SW 1271 (cell line): ENCODE data around the gene CANT1.

ENCODE experiments used
- DNase-seq, 2 experiments: peaks; one replicate each; lab custom pipeline; 2025; lab: John Stamatoyannopoulos, UW

The CANT1 gene

GRCh38 chr17:79008666-79009387 lies 737 bp downstream of the CANT1 start:
- DNase-seq: no peak

DNA sequence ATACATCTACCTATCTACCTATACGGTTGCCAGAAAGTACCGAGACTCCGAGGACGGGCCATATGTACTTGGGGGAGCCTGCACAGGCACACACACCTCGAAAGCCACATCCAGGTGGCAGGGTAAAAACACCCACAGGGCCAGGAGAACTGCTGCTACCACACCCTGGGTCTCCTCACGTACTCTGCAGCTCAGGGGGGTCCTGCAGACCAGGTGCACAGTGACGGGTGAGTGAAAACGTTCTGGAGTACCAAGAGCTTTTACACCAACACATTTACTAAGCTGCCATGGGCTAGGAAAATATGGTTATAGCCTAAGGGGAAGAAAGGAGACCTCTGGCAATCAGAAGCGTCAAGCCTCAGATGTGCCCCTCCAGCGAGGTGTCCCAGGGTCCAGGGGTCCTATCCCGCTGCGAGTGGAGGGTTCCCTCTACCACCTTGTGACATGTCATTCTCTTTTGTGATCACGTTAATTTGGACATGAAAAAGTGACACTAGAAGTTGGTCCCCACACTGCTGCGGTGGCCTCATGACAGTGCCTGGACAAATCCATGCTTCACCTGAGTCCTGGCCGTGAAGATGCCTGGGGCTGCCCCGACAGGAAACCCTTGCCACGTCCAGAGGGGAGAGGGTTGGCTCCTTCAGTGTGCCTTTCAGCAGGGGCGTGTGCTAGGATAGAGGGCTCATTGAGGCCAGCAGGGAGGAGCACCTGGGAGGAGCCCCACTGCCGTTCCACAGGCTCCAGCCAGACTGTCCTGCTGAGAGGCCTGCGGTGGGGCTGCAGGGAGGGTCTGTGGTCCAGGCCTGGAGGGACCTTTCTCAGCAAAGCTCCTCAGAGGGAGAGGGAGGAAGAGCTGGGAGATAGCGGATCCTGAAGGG lies 1.8 kb downstream of the CANT1 start:
- no peak for DNase-seq

- no peak for DNase-seq
These were observed 2.6 kb downstream of the CANT1 start for GRCh38 chr17:79006794-79007503.

DNA sequence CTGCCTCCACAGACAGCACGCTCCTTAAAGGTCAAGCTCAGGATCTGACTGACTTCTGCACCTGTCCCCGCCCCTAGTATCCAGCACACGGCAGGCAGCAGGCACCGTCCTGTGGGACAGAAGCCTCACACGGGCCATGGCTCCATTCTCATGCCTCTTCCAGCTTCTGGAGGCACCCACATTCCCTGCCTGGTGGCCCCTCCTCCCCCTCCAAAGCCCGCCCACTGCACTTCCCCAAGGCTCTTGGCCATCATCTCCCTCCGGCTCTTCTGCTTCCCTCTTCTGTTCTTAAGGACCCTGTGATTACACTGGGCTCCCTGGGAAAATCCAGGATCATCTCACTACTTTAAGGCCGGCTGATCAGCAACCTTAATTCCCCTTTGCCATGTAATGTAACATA lies 3.5 kb downstream of the CANT1 start:
- no peak for DNase-seq

DNA sequence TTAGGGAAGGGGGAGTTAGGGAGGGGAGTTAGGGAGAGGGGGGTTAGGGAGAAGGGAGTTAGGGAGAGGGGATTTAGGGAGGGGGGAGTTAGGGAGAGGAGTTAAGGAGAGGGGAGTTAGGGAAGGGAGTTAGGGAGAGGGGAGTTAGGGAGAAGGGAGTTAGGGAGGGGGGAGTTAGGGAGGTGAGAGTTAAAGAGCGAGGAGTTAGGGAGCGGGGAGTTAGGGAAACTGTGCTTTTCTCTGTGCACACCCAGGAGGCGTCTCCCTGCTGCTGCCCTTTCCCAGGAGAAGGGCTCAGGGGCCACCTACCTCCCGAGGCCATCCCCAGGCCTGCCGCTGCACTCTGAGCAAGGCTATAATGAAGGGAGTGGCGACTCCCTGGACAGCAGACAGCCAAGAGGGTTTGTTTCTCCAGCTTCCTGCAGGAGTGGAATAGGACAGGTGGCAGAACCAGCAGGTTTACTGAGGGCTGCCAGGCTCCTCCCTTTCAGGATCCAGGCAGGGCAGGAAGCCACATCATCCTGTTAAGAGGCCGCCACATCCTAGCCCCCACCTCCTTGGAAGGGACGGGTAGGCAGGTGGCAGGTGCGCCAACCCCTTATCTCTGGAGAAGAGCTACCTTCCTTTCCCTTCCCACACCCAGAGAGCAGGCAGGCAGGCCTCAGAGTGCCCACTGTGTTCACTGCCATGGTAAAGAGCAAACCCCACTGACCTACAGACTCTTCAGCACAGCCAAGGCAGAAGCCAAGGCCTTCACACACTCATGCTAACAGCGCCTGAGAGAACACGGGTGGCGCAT lies 4.3 kb downstream of the CANT1 start:
- no peak for DNase-seq

DNA sequence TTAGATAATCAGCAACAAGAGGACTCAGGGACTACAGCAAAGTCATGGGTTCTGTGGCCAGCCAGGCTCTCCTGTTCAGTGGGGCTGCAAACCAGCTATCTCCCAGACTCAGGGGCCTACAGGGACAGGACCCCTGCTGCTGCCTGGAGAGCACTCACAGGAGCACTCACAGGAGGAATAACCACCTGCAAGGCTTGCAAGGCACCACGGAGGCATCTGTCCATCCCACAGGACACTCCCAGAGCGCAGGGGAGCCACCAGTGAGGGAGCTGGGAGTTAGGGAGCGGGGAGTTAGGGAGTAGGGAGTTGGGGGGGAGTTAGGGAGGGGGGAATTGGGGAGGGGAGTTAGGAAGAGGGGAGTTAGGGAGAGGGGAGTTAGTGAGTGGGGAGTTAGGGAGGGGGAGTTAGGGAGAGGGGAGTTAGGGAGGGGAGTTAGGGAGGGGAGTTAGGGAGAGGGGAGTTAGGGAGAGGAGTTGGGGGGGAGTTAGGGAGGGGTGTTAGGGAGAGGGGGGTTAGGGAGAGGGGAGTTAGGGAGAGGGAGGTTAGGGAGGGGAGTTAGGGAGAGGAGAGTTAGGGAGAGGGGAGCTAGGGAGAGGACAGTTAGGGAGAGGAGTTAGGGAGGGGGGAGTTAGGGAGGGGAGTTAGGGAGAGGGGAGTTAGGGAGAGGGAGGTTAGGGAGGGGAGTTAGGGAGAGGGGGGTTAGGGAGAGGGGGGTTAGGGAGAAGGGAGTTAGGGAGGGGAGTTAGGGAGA lies 5.7 kb downstream of the CANT1 start:
- no peak for DNase-seq

- DNase-seq: no peak
These were observed 6.6 kb downstream of the CANT1 start for GRCh38 chr17:79002796-79003593.

GRCh38 chr17:79002291-79002690 lies 7.3 kb downstream of the CANT1 start:
- DNase-seq: no peak

DNA sequence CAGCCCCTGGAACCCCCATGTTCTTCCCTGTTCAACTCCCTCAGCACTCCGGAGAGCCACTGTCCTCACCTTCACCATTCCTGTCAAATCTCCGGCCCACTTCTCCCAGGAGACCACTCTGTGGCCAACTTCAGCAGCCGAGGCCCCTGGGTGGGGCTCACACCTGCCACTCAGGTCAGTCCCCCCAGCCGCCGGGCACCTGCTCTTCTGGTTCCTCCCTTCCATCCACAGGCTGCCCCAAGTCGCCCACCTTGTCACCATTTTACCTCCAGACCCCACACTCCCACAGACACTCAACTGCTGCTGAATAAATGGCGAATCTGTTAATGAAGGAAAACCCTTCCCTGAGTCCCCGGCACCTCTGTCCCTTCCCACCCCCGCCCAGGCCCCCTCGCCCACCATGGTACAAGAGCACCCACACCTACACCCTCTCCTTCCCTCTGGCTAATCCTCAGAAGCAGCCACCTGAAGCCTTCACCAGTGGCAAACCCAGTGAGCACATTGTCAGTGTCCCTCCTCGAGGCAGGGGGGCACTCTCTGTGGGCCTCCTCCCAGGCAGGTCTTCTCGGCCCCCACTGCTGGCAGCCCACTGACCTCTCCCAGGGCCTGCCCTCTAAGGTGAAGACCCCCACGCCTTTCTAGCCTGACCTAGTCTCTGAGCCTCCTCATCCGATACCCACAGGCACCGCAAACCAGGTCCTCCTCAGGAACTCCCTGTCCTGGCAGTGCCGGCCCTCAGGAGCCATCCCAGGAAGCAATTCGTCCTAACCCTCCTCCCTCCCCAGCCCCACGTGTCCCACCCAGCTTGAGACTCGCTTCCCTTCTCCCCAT lies 8.2 kb downstream of the CANT1 start:
- no peak for DNase-seq

DNA sequence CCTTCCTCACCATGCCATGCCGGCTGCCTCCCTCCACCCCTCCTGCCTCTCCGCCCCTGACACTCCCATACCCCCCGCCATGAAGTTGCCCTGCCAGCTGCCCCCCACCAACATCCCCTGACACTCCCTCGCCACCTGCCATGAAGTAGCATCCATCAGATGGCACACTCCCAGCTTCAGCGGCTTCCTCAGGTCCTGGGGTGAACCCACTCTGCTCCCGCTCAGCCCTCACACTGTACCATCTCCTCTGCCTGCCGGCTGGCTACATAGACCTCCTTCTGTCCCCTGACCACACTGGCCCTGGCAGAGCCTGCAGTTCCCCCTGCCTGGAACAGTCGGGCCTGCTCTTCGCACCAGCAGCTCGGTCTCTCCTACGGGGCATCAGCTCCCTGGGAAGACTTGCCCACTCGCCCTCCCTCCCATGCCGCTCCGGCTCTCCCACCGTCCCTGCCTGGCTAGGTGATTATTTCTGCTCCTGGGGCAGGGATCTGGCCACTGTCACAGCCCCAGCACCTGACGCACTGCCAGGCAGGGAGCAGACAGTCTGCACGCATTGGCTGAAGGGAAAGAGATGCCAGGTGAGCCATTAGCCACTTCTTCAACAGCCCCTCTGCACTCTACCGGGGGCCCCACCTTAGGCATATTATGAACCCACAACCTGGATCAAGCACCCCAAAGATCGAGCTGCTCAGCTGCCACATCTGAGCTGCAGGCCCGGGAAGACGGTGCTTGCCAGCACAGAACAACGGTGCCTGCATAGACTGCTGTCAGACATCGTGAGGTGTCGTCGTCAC lies 9.0 kb downstream of the CANT1 start:
- DNase-seq: no peak

GRCh38 chr17:78999947-79000395 lies 9.6 kb downstream of the CANT1 start:
- no peak for DNase-seq

DNA sequence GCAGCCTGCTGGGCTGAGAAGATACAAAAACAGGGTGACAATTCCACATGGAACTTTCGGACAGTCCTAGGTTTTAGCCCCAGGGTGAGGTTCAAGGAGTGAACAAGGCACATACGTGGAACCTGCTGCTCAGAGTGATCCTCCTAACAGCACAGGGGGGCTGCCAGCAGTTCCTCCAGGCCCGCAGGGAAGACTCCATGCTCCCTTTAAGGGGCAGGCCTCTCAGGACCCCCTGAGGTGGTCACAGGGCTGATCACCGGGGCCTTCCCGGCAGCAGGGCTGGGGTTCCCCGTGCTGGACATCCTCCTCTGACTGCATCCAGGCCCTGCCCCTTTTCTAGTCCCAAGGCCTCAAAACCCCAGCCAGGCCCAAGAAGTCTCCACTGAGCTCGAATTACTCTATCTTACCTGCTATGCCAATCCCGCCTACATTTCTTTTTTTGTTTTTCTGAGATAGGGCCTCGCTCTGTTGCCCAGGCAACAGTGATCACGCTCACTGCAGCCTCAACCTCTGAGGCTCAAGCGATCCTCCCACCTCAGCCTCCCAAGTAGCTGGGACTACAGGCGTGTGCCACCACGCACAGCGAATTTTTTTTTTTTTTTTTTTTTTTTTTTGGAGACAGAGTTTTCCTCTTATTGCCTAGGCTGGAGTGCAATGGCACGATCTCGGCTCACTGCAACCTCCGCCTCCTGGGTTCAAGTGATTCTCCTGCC lies 10.4 kb downstream of the CANT1 start:
- DNase-seq: no peak

DNA sequence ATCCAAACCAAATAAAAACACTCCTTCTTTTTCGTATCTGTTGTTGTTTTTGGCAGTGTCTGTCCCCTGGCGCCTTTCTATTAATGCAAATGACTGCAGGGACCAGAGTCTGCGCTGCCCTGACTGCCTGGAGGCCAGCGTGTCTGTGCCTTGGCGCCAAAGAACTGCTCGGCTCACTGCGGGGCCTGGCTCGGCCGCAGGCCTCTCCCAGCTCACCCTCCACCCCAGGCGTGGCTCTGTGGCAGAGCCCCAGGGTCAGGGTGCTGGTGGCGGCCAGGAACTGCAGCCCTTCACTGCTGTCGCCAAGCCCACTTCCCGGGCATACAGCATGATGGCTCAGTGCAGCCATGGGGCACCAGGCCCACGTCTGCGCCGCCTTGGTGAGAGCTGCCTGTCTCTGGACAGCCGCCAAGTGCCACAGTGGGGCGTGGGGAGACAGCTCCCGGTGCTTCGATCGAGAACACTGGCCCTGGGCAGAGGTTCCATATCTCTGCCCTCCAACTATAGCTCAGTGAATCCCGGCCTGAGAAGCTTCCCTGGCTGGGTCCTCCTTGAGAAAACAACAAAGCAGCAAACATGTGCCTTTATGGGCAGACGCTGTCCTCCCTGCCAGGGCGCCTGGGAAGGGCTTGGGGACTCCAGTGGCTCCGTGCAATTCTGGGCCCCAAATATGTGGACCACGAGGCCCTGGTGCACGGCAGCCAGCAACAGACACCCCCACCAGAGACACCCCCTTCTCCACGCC lies 11.1 kb downstream of the CANT1 start:
- no peak for DNase-seq

- DNase-seq: no peak
These were observed 11.7 kb downstream of the CANT1 start for GRCh38 chr17:78997881-78998280.

DNA sequence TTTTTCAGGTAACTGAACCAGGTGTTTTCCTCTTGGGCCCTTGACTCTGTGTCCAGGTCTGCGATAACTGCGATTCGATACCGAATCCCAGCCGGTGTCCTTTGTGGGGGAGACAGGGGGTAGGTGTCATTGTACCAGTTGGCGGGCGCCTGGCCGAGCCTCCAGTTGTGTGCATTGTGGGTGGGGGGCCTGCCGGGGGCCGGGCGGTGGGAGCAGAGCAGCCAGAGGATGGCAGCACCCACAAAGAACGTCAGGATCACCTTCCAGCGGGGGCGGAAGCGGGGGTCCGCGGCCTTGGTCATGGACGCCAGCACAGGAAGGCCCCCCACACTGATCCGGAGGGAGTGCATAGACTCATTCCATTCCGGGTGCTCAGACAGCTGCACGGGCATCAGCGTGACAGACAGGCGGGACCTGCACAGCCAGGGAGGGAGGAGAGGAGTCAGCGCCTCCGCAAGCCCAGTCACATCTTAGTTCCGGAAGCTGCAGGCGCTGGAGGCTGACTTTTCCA lies 12.3 kb downstream of the CANT1 start:
- no peak for DNase-seq

DNA sequence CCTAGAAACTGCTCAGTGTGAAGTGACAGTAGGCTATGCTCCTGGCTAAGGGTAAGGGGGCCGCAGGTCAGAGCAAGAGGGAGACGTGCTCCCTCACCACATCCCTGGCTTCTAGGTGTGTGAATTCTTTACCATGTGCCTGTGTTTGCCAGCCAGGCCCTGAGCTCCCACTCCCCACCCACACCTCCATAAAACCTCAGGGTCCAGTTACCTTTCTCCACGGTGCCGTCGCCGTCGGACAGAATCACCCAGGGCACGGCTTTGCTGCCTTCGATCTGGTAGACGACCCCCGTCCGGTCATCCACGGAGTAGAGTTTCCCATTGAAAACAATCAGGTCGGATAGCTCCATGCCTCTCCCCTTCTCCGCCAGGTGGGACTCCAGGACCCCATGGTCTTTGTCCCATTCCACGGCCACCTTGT lies 12.8 kb downstream of the CANT1 start:
- no peak for DNase-seq
